GM12874 (cell line): ENCODE measurements around the gene TTLL11.

ENCODE experiments used
- TF ChIP-seq, protein P1 (sequence below): IDR thresholded peaks from 2 replicates; pipeline ENCODE4 v1.5.1; 2011; ENCODE audit warnings: low read depth, mild to moderate bottlenecking, control low read depth, low read length, moderate library complexity; ENCODE audit not compliant: insufficient read depth

The TTLL11 gene

DNA sequence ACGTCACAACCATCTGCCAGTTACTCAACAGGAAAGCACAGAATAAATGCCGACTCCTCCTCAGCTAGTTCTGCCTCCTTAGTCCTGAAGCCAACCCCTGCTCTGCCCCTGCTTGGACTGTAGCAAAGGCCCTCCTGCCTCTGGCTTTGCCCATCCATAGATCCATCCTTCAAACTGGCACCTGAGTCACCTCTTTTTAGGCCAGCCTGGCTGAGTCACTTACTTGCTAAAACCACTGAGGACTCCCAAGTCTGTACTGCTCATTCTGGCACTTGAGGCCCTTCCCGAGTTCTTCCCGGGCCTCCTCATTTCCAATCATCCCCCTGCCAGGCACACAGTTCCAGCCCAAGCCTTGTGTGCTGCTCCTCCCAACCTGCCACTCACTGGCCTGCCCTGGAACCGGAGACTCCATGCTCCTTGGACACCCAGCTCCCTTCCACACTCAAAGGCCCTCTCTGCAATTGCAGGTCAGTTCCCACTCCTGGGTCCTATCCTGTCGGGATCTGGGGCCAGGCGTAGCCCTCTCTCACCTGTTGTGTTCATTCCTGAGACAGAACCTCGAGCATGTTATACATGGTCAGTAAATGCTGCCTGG lies 221.6 kb downstream of the TTLL11 start:
- TF ChIP-seq, protein P1, sequence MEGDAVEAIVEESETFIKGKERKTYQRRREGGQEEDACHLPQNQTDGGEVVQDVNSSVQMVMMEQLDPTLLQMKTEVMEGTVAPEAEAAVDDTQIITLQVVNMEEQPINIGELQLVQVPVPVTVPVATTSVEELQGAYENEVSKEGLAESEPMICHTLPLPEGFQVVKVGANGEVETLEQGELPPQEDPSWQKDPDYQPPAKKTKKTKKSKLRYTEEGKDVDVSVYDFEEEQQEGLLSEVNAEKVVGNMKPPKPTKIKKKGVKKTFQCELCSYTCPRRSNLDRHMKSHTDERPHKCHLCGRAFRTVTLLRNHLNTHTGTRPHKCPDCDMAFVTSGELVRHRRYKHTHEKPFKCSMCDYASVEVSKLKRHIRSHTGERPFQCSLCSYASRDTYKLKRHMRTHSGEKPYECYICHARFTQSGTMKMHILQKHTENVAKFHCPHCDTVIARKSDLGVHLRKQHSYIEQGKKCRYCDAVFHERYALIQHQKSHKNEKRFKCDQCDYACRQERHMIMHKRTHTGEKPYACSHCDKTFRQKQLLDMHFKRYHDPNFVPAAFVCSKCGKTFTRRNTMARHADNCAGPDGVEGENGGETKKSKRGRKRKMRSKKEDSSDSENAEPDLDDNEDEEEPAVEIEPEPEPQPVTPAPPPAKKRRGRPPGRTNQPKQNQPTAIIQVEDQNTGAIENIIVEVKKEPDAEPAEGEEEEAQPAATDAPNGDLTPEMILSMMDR = no peak

DNA sequence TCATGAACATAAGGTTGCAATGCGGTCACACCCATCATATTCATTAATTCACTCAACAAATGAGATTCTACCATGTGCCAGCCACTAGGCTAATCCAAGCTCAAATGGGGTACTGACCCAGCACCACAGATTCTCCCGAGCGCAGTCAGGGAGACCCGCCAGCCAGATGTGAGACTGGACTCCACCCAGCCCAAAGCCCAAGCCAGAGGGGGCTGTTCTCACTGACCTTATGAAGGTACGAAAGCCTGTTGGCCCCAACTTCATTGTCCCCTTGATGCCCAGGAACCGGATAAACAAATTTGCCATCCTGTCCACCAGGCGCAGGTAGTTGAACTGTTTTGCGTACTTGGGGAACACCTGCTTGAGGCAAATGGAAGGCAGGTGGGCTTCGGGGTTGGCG lies 222.8 kb downstream of the TTLL11 start:
- TF ChIP-seq, protein P1 = no peak

DNA sequence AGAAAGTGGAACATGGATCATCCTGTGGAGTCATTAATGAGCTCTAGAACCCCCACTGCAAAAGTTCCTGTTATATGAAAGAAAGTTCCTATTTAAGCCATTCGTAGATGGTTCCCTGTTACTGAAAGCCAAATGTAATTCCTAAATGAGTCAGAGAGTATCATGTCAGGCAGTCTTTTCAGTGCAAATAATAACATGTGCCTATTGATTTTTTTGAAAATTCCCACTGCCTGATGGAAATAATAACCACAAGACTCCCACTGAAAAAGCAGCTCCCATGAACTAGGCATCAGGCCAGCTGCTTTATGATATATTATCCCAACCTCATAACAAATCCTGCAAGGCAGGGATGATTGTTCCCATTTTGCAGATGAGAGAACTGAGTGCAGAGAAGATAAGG lies 224.5 kb downstream of the TTLL11 start:
- TF ChIP-seq, protein P1 = no peak

DNA sequence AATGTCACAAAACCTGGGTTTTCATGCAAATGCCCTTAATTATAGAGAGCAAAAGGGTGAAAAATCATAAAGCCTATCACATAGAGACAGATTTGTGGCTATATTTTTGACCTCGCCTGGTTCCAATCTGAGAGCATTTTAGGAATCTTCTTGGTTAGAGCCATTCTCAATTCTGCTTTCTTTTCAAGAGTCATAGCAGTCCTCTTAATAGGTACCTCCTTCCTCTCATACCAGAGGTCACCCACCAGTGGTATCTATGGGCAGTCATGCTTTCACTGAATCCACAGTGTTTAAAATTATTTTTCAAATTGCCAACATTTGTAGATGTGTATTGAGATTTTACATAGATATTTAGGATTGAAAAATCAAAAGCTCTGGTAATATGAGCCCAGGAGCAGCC lies 226.2 kb downstream of the TTLL11 start:
- TF ChIP-seq, protein P1 = no peak

DNA sequence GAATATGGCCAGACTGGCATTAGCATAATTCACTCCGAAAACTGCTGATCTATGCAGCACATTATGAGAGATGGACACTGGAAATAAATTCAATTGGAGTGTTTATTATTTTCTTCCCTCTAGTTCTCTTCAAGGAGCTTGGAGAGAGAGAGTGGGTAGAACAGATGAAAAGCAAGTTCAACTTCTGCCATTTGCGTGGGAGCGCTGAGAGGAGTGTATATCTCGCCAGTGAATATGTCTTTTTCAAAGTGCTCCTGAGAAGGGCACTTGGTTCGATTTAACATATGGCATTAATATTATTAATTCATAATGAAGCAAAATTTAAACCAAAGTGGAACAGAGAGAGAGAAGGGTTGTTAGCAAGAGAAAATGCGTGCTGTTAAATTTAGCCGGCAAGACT lies 227.2 kb downstream of the TTLL11 start:
- TF ChIP-seq, protein P1 = no peak

DNA sequence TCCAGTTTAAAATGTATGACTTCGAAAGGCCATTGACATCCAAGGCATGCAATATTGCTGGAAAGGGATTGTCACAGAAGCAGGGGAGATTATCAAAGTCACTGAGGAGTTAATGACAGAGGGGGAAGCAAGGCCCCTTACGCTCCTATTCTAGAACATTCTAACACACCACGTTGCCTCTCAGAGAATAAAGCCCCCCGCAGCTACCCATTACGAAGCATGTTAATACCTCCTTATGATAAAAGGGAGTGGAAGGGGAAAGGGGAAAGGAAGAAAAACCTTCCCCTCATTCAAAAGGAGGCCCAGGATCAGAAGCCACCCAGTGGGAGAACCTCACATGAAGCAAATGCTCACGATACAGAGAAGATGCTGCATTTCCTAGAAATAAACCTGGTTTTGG lies 228.0 kb downstream of the TTLL11 start:
- TF ChIP-seq, protein P1 = no peak

DNA sequence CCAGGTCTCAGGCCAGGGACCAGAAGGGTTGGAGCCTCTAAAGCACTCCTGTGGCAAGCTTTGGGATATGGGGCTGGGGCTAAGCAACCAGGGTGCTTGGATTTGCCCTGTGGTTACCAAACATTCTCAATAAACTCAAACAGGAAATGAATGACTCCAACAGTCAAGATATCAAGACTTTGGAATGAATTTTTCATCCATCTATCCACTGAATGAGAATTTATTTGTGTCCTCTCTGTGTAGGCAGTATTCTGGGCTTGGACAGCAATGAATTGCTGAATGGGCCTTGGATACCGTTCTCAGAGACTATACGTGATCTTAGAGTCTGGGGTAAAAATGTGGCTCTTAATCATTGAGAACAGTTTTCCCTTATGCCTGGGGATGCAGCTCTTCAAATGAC lies 229.2 kb downstream of the TTLL11 start:
- TF ChIP-seq, protein P1 = no peak
